ENCODE results near the gene KCNA4.
"Not testable (repeated sequence)": the region's sequence is repeated elsewhere in the genome, so short reads cannot be mapped to it uniquely, and the experiment has no call there.

KCNA4 gene

GRCh38 chr11:30016588-30017363 lies at the start of gene KCNA4:
Gene KCNA4 (minus strand): TSS chr11:30017030. CDS start chr11:30012678, 4,352 bp downstream.
- no peak for DNase-seq (ENCODE audit: low read depth in 2 of 2)

- no peak for DNase-seq (ENCODE audit: low read depth in 2 of 2)
Measured at GRCh38 chr11:30062103-30062502, 45.3 kb upstream of the KCNA4 start.

GRCh38 chr11:30059172-30059815 lies 42.5 kb upstream of the KCNA4 start:
- no peak for DNase-seq (ENCODE audit: low read depth in 2 of 2)

GRCh38 chr11:30049214-30049613 lies 32.4 kb upstream of the KCNA4 start:
- no peak for DNase-seq (ENCODE audit: low read depth in 2 of 2)

- no peak for DNase-seq (ENCODE audit: low read depth in 2 of 2)
Measured at GRCh38 chr11:30046578-30046945, 29.7 kb upstream of the KCNA4 start.

GRCh38 chr11:30045921-30046577 lies 29.2 kb upstream of the KCNA4 start:
- DNase-seq (ENCODE audit: low read depth in 2 of 2): no peak

GRCh38 chr11:30045144-30045543 lies 28.3 kb upstream of the KCNA4 start:
- no peak for DNase-seq (ENCODE audit: low read depth in 2 of 2)

GRCh38 chr11:30041171-30041570 lies 24.3 kb upstream of the KCNA4 start:
- DNase-seq (ENCODE audit: low read depth in 2 of 2): no peak

GRCh38 chr11:30034746-30035145 lies 17.9 kb upstream of the KCNA4 start:
- not testable (repeated sequence) for DNase-seq (ENCODE audit: low read depth in 2 of 2)

- DNase-seq (ENCODE audit: low read depth in 2 of 2): not testable (repeated sequence)
Measured at GRCh38 chr11:30034166-30034565, 17.3 kb upstream of the KCNA4 start.

- DNase-seq (ENCODE audit: low read depth in 2 of 2): no peak
Measured at GRCh38 chr11:30025396-30026139, 8.7 kb upstream of the KCNA4 start.

- no peak for DNase-seq (ENCODE audit: low read depth in 2 of 2)
Measured at GRCh38 chr11:30023074-30023473, 6.2 kb upstream of the KCNA4 start.

- DNase-seq (ENCODE audit: low read depth in 2 of 2): no peak
Measured at GRCh38 chr11:30019481-30019880, 2.7 kb upstream of the KCNA4 start.

- no peak for DNase-seq (ENCODE audit: low read depth in 2 of 2)
Measured at GRCh38 chr11:30018495-30018894, 1.7 kb upstream of the KCNA4 start.

- DNase-seq (ENCODE audit: low read depth in 2 of 2): no peak
Measured at GRCh38 chr11:30017445-30017895, 640 bp upstream of the KCNA4 start.

- no peak for DNase-seq (ENCODE audit: low read depth in 2 of 2)
Measured at GRCh38 chr11:30015725-30016412, 961 bp downstream of the KCNA4 start.

- DNase-seq (ENCODE audit: low read depth in 2 of 2): no peak
Measured at GRCh38 chr11:30012346-30012745, 4.5 kb downstream of the KCNA4 start.

GRCh38 chr11:30009060-30009459 lies 7.8 kb downstream of the KCNA4 start:
- no peak for DNase-seq (ENCODE audit: low read depth in 2 of 2)

- DNase-seq (ENCODE audit: low read depth in 2 of 2): no peak
Measured at GRCh38 chr11:30006876-30007275, 10.0 kb downstream of the KCNA4 start.

GRCh38 chr11:30002157-30002785 lies 14.6 kb downstream of the KCNA4 start:
- no peak for DNase-seq (ENCODE audit: low read depth in 2 of 2)

Data from stimulated activated CD8-positive, alpha-beta memory T cell treated with anti-CD3 and anti-CD28 coated beads, Interleukin-2, amount 100 ng/mL, for 48 hours (primary cell).